H1 (cell line): ENCODE data around the gene CHST2. TPM values are rescaled to one million over a fixed set of nuclear protein-coding genes. Genes with fewer than 3 reads are reported as not detected.

Experiments
- CBX5 ChIP-seq: fragments of 300-800, 300-1000 bp; sonication (generic); IDR thresholded peaks from 2 replicates; pipeline ENCODE4 v1.7.1; 2016; ENCODE audit warnings: antibody characterized with exemption, low read length, low read depth
- CBX8 ChIP-seq: fragments of 300-800, 300-1000 bp; sonication (generic); IDR thresholded peaks from 2 replicates; pipeline ENCODE4 v1.7.1; 2016; ENCODE audit warnings: low read depth, low read length, borderline replicate concordance
- CTBP2 ChIP-seq: IDR thresholded peaks from 2 replicates; pipeline ENCODE4 v1.7.0; 2011; ENCODE audit warnings: borderline replicate concordance, mild to moderate bottlenecking, moderate library complexity, mixed read lengths, low read length; ENCODE audit not compliant: insufficient read depth, insufficient read length
- EGR1 ChIP-seq: IDR thresholded peaks from 2 replicates; pipeline ENCODE4 v1.6.1; 2011; ENCODE audit warnings: low read depth, low read length, borderline replicate concordance
- HDAC6 ChIP-seq: IDR thresholded peaks from one replicate; pipeline ENCODE4 v1.7.1; 2012; ENCODE audit warnings: low read depth, mild to moderate bottlenecking, inconsistent platforms, low read length, moderate library complexity
- RFX5 ChIP-seq: IDR thresholded peaks from 2 replicates; pipeline ENCODE4 v1.6.1; 2011; ENCODE audit warnings: low read depth, low read length, improper control_type of control experiment, borderline replicate concordance
- TBP ChIP-seq: IDR thresholded peaks from 2 replicates; pipeline ENCODE4 v1.6.1; 2011; ENCODE audit warnings: low read depth, low read length, improper control_type of control experiment
- TEAD4 ChIP-seq: IDR thresholded peaks from 2 replicates; pipeline ENCODE4 v1.6.1; 2012; ENCODE audit warnings: low read depth, low read length, inconsistent platforms, mixed read lengths
- polyA plus RNA-seq, 7 experiments: library from polyadenylated mRNA; depleted of rRNA in 3 of 7; stranded (reverse) in 5 of 7; unstranded in 2 of 7; fragments of >200 nt in 5 of 7; fragments of 200-250 nt in 2 of 7; gene quantifications; 1 replicate in 5 of 7; 2 replicates in 1 of 7; 4 replicates in 1 of 7; pipeline versions ENCODE4 v1.2.1 to v1.2.3, GENCODE V29; 2011 to 2013; ENCODE audit warnings: missing spikeins in 2 of 7, mixed read lengths in 2 of 7
- total RNA-seq: library from RNA; stranded (reverse); fragmentation: NEBNext Ultra II Directional; extraction: Animal tissue kit (Norgen Biotek cat#: 25700); gene quantifications from 2 replicates; pipeline ENCODE4 v1.2.1, GENCODE V29; 2021
- TF ChIP-seq, protein P1 (sequence below): fragments of 300-600 bp; sonication (generic); IDR thresholded peaks from 2 replicates; pipeline ENCODE4 v1.7.1; 2012; ENCODE audit warnings: low read length, moderate library complexity, mild to moderate bottlenecking, inconsistent platforms; ENCODE audit not compliant: insufficient replicate concordance

Gene CHST2
- total and polyA plus RNA-seq, 2 of the 8 experiments (the other 6 are each of a cell fraction or from before 2014, with no cell fraction given) = 3.2 to 15.1 TPM

GRCh38 chr3:143084856-143085731, 34.5 kb upstream of the CHST2 start (continued):
- TF ChIP-seq, protein P1, sequence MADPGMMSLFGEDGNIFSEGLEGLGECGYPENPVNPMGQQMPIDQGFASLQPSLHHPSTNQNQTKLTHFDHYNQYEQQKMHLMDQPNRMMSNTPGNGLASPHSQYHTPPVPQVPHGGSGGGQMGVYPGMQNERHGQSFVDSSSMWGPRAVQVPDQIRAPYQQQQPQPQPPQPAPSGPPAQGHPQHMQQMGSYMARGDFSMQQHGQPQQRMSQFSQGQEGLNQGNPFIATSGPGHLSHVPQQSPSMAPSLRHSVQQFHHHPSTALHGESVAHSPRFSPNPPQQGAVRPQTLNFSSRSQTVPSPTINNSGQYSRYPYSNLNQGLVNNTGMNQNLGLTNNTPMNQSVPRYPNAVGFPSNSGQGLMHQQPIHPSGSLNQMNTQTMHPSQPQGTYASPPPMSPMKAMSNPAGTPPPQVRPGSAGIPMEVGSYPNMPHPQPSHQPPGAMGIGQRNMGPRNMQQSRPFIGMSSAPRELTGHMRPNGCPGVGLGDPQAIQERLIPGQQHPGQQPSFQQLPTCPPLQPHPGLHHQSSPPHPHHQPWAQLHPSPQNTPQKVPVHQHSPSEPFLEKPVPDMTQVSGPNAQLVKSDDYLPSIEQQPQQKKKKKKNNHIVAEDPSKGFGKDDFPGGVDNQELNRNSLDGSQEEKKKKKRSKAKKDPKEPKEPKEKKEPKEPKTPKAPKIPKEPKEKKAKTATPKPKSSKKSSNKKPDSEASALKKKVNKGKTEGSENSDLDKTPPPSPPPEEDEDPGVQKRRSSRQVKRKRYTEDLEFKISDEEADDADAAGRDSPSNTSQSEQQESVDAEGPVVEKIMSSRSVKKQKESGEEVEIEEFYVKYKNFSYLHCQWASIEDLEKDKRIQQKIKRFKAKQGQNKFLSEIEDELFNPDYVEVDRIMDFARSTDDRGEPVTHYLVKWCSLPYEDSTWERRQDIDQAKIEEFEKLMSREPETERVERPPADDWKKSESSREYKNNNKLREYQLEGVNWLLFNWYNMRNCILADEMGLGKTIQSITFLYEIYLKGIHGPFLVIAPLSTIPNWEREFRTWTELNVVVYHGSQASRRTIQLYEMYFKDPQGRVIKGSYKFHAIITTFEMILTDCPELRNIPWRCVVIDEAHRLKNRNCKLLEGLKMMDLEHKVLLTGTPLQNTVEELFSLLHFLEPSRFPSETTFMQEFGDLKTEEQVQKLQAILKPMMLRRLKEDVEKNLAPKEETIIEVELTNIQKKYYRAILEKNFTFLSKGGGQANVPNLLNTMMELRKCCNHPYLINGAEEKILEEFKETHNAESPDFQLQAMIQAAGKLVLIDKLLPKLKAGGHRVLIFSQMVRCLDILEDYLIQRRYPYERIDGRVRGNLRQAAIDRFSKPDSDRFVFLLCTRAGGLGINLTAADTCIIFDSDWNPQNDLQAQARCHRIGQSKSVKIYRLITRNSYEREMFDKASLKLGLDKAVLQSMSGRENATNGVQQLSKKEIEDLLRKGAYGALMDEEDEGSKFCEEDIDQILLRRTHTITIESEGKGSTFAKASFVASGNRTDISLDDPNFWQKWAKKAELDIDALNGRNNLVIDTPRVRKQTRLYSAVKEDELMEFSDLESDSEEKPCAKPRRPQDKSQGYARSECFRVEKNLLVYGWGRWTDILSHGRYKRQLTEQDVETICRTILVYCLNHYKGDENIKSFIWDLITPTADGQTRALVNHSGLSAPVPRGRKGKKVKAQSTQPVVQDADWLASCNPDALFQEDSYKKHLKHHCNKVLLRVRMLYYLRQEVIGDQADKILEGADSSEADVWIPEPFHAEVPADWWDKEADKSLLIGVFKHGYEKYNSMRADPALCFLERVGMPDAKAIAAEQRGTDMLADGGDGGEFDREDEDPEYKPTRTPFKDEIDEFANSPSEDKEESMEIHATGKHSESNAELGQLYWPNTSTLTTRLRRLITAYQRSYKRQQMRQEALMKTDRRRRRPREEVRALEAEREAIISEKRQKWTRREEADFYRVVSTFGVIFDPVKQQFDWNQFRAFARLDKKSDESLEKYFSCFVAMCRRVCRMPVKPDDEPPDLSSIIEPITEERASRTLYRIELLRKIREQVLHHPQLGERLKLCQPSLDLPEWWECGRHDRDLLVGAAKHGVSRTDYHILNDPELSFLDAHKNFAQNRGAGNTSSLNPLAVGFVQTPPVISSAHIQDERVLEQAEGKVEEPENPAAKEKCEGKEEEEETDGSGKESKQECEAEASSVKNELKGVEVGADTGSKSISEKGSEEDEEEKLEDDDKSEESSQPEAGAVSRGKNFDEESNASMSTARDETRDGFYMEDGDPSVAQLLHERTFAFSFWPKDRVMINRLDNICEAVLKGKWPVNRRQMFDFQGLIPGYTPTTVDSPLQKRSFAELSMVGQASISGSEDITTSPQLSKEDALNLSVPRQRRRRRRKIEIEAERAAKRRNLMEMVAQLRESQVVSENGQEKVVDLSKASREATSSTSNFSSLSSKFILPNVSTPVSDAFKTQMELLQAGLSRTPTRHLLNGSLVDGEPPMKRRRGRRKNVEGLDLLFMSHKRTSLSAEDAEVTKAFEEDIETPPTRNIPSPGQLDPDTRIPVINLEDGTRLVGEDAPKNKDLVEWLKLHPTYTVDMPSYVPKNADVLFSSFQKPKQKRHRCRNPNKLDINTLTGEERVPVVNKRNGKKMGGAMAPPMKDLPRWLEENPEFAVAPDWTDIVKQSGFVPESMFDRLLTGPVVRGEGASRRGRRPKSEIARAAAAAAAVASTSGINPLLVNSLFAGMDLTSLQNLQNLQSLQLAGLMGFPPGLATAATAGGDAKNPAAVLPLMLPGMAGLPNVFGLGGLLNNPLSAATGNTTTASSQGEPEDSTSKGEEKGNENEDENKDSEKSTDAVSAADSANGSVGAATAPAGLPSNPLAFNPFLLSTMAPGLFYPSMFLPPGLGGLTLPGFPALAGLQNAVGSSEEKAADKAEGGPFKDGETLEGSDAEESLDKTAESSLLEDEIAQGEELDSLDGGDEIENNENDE = no peak
- TF ChIP-seq CBX8 = no peak
- TF ChIP-seq TBP = no peak
- no peak for TF ChIP-seq HDAC6
- no peak for TF ChIP-seq RFX5
- no peak for TF ChIP-seq TEAD4
- TF ChIP-seq EGR1 = no peak
- no peak for TF ChIP-seq CTBP2
- TF ChIP-seq CBX5 = no peak
